Brain microvascular endothelial cell (primary cell): ENCODE measurements around the gene IL33.
A peak's percentile ranks its signal among the peaks of the same experiment; 100 is the strongest.

Experiments used
- DNase-seq: peaks from one replicate; pipeline ENCODE4 v3.0.0-alpha.2; 2020
- H3K27ac ChIP-seq: fragments of 250-450 bp; sonication (Bioruptor Pico); 2 replicates; pipeline ENCODE4 v1.5.1; 2020; ENCODE audit warnings: mild to moderate bottlenecking, moderate library complexity
- H3K27me3 ChIP-seq: fragments of 250-450 bp; sonication (Bioruptor Pico); replicated peaks from 2 replicates; pipeline ENCODE4 v1.5.1; 2020; ENCODE audit warnings: mild to moderate bottlenecking
- H3K36me3 ChIP-seq: fragments of 250-450 bp; sonication (Bioruptor Pico); replicated peaks from 2 replicates; pipeline ENCODE4 v1.5.1; 2020; ENCODE audit warnings: mild to moderate bottlenecking
- H3K4me3 ChIP-seq: 2 replicates; pipeline ENCODE4 v1.5.1; 2011; ENCODE audit warnings: low read depth, mild to moderate bottlenecking, control low read depth, low read length, moderate library complexity
- CTCF ChIP-seq: IDR thresholded peaks from 2 replicates; pipeline ENCODE4 v1.5.1; 2011; ENCODE audit warnings: low read depth, mild to moderate bottlenecking, moderate library complexity, low read length, control low read depth, inconsistent platforms; ENCODE audit errors: missing control alignments
- in situ Hi-C: cut with HindIII; loops from 2 replicates; pipeline ENCODE4 v1.10.0; 2017; ENCODE audit warnings: low sequenced_read_pairs, low pct_ligation_motif_present

The IL33 gene

DNA sequence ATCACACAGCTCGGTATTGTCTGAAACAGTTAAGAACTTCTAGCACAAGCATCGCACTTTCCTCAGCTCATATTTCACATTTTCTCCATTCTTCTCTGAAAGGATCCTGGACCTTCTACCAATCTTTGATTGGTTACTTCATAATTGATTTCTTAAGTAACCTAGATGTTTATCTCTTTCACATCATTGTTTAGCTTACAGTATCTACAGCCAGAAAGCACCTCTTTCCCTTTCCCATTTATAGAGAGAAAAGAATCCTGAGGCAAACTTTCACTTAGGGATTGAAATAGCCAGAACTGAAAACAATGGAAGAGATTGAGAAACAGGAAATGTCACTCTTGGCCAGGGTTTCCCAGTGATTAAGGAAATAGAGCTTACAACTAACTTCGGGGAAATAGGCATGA is 2.5 kb downstream of the IL33 start:
- H3K27ac ChIP-seq: no peak overlapping the region
- H3K36me3 ChIP-seq: no peaks in the 10 kb centered on the region
- H3K27me3 ChIP-seq: no peaks in the 10 kb centered on the region
- H3K4me3 ChIP-seq: no peak overlapping the region
- in situ Hi-C loops: no loop called here
- TF ChIP-seq CTCF: no peak
- no peak for DNase-seq

DNA sequence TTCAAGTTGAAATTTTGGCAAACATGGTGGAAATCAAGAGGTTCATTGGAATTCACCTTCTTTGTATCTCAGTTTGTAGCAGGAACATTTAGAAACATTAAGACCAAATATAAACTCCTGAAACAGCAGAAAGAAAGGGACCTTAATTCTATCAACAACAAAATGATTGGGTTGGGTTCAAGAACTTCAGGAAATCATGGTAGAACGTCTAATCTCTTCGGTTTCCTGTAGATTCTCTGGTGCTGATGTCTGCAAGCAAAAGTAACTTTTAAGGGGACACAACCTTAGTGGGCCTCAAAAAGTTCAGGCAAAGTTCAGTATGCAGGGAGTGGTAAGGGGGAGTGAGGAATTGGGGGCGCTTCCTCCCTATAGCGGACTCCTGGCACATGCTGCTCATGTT is 3.4 kb downstream of the IL33 start:
- Histone ChIP-seq H3K4me3 (no peak overlapping the region), H3K36me3 (no peaks in the 10 kb centered on the region), H3K27me3 (no peaks in the 10 kb centered on the region), H3K27ac (no peak overlapping the region)
- TF ChIP-seq CTCF: no peak
- no peak for DNase-seq
- in situ Hi-C loops: no loop called here

DNA sequence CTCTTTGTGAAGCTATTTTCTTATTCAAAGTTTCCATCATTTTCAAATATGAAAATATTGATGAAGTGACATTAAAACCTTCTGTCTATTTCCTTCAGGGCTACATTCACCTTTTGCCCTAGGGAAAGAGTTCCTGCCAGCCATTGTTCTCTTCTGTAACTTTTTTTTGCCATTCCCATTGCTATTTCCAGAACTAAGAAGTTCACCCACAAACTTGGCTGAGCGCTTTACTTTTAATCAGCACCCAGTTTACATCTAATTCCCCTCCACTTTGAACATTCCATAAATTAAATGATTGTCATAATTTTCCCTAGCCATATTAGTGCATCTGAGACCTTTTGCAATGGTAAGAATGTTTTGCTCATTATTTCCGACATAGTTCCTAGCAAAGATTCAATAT is 4.4 kb downstream of the IL33 start:
- no peak for DNase-seq
- TF ChIP-seq CTCF: no peak
- Histone ChIP-seq H3K27me3 (no peaks in the 10 kb centered on the region), H3K36me3 (no peaks in the 10 kb centered on the region), H3K27ac (no peak overlapping the region), H3K4me3 (no peak overlapping the region)
- in situ Hi-C loops: no loop called here

- Histone ChIP-seq H3K27ac (no peak overlapping the region), H3K36me3 (no peaks in the 10 kb centered on the region)
- in situ Hi-C loops: no loop called here
Observed at GRCh38 chr9:6224393-6225154, 9.0 kb downstream of the IL33 start.

DNA sequence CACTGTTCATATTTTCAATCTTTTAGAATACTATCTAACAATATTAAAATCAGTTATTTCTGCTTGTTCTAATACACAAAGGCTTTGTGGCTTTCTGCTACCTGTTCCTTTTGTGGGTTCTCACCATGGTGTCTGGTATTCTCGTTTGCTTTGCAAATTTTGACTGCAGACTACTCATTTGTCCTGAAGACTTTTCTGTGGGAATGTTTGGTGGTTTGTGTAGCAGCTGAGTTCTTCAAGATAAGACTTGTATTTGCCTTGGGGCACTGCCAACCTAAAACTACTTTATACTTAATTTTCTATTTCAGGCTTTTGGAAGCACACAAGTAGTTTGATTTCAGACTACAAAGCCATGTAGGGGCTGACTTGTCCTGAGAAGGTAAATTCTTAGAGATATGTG is 11.1 kb downstream of the IL33 start:
- peak; percentile 70 for DNase-seq
- in situ Hi-C loops: no loop called here
- no peak overlapping the region for H3K4me3 ChIP-seq
- H3K27me3 ChIP-seq: no peaks in the 10 kb centered on the region
- TF ChIP-seq CTCF: no peak
- H3K27ac ChIP-seq: no peak overlapping the region
- no peaks in the 10 kb centered on the region for H3K36me3 ChIP-seq

More at GRCh38 chr9:6224393-6225154, 9.0 kb downstream of the IL33 start:
- no peaks in the 10 kb centered on the region for H3K27me3 ChIP-seq
- H3K4me3 ChIP-seq: no peak overlapping the region
- no peak for DNase-seq
- no peak for TF ChIP-seq CTCF

DNA sequence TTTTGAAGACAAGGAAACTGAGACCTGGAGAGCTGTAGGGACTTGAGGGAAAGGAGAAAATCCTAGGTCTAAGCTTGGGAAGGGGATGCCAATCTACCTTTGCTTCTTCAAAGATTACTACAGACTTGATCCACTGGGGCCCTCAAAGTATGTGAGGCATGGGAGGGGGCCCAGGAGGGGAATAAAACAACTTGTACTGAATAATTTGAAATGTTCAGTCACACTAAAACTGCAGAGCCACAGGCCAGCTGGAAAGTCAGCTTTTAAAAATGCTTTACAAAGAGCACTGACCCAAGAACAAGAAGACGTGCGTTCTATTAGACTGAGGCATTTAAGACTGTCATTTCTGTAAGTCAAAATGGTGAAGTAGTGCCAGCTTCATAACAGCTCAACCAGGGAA is 13.6 kb downstream of the IL33 start:
- H3K27me3 ChIP-seq: no peaks in the 10 kb centered on the region
- no peak overlapping the region for H3K4me3 ChIP-seq
- DNase-seq: no peak
- no peaks in the 10 kb centered on the region for H3K36me3 ChIP-seq
- in situ Hi-C loops: no loop called here
- TF ChIP-seq CTCF: no peak
- H3K27ac ChIP-seq: no peak overlapping the region
